ENCODE results near the gene ZNF835.

GRCh38 chr19:56670401-56670960 lies 1.1 kb downstream of the ZNF835 start:
- TF ChIP-seq CTCF (IDR thresholded peaks at IDR 0.05 in 4 of 5, conservative IDR thresholded peaks at IDR 0.05 in 1 of 5) (no peak), POLR2A (IDR thresholded peaks at IDR 0.05) (no peak)

All from gastrocnemius medialis (tissue), 4 donors.